Measurements from ENCODE around the gene PSMD11.

DNA sequence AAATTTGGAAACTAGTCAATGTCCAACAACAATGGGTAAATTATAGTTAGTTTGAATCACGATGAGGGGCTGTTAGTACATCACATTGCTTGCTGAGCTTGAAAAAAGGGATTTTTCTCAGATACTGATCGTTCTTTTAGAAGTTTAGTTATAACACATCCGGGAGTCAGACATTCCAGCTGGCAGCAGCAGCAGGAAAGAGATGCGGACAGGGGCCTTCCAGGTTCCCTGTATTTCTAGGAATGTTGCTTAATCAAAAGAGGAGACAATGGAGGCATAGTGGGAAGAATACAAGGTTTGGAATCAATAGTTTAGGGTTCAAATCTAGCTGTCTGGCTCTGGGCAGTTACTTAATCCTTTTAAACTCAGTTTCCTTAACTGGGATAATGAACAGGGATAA is 70.3 kb downstream of the PSMD11 start:
- TF ChIP-seq POLR2A (IDR thresholded peaks at IDR 0.05) (no peak), EP300 (IDR thresholded peaks at IDR 0.05) (no peak)
- TF ChIP-seq, protein P1, sequence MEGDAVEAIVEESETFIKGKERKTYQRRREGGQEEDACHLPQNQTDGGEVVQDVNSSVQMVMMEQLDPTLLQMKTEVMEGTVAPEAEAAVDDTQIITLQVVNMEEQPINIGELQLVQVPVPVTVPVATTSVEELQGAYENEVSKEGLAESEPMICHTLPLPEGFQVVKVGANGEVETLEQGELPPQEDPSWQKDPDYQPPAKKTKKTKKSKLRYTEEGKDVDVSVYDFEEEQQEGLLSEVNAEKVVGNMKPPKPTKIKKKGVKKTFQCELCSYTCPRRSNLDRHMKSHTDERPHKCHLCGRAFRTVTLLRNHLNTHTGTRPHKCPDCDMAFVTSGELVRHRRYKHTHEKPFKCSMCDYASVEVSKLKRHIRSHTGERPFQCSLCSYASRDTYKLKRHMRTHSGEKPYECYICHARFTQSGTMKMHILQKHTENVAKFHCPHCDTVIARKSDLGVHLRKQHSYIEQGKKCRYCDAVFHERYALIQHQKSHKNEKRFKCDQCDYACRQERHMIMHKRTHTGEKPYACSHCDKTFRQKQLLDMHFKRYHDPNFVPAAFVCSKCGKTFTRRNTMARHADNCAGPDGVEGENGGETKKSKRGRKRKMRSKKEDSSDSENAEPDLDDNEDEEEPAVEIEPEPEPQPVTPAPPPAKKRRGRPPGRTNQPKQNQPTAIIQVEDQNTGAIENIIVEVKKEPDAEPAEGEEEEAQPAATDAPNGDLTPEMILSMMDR (IDR thresholded peaks at IDR 0.05) = no peak
